SK-N-SH treated with all-trans-retinoic acid at 6 μM for 48 hours (cell line): Measurements from ENCODE around the gene ALDH1B1.

ENCODE experiments used
- ATAC-seq: fragments of 200-7000 bp; cut with Tn5 transposase; 3 replicates; pipeline ENCODE4 v1.9.1; 2020; ENCODE audit warnings: mild to moderate bottlenecking, moderate library complexity
- BACH2 ChIP-seq: fragments of 250-450 bp; sonication (Bioruptor Pico); IDR thresholded peaks from 2 replicates; pipeline ENCODE4 v1.9.0; 2021; ENCODE audit warnings: mild to moderate bottlenecking, borderline replicate concordance
- CSDC2 ChIP-seq: fragments of 250-450 bp; sonication (Bioruptor Pico); IDR thresholded peaks from 2 replicates; pipeline ENCODE4 v1.5.0; 2020; ENCODE audit warnings: mild to moderate bottlenecking, moderate library complexity
- ESRRG ChIP-seq: fragments of 250-450 bp; sonication (Bioruptor Pico); IDR thresholded peaks from 2 replicates; pipeline ENCODE4 v1.6.1; 2021; ENCODE audit warnings: mild to moderate bottlenecking
- GLIS3 ChIP-seq: fragments of 250-450 bp; sonication (Bioruptor Pico); IDR thresholded peaks from 2 replicates; pipeline ENCODE4 v1.5.0; 2020; ENCODE audit warnings: mild to moderate bottlenecking, moderate library complexity
- ISL1 ChIP-seq: fragments of 250-450 bp; sonication (Bioruptor Pico); IDR thresholded peaks from 2 replicates; pipeline ENCODE4 v2.1.2; 2022; ENCODE audit warnings: mild to moderate bottlenecking, moderate library complexity
- PPARA ChIP-seq: fragments of 250-450 bp; sonication (Bioruptor Pico); IDR thresholded peaks from 2 replicates; pipeline ENCODE4 v1.5.0; 2020; ENCODE audit warnings: mild to moderate bottlenecking, borderline replicate concordance
- RARB ChIP-seq: fragments of 250-450 bp; sonication (Bioruptor Pico); IDR thresholded peaks from 2 replicates; pipeline ENCODE4 v1.8.0; 2021; ENCODE audit warnings: mild to moderate bottlenecking, moderate library complexity
- SNAI2 ChIP-seq: fragments of 250-450 bp; sonication (Bioruptor Pico); IDR thresholded peaks from 2 replicates; pipeline ENCODE4 v1.5.0; 2020; ENCODE audit warnings: mild to moderate bottlenecking, moderate library complexity
- TCF4 ChIP-seq: fragments of 250-450 bp; sonication (Bioruptor Pico); IDR thresholded peaks from 2 replicates; pipeline ENCODE4 v1.8.0; 2021; ENCODE audit warnings: mild to moderate bottlenecking, moderate library complexity, borderline replicate concordance
- TOX ChIP-seq: fragments of 250-450 bp; sonication (Bioruptor Pico); IDR thresholded peaks from 2 replicates; pipeline ENCODE4 v1.8.0; 2021; ENCODE audit warnings: mild to moderate bottlenecking, moderate library complexity, borderline replicate concordance
- TSHZ2 ChIP-seq: fragments of 250-450 bp; sonication (Bioruptor Pico); IDR thresholded peaks from 2 replicates; pipeline ENCODE4 v1.5.0; 2020; ENCODE audit warnings: mild to moderate bottlenecking, moderate library complexity
- ZC3H10 ChIP-seq: fragments of 250-450 bp; sonication (Bioruptor Pico); IDR thresholded peaks from 2 replicates; pipeline ENCODE4 v1.5.1; 2021; ENCODE audit warnings: mild to moderate bottlenecking, moderate library complexity
- ZFP3 ChIP-seq: fragments of 250-450 bp; sonication (Bioruptor Pico); IDR thresholded peaks from 2 replicates; pipeline ENCODE4 v1.5.0; 2020; ENCODE audit warnings: mild to moderate bottlenecking, moderate library complexity
- ZFP30 ChIP-seq: fragments of 450-650 bp; formaldehyde crosslinking; IDR thresholded peaks from 2 replicates; pipeline ENCODE4 v1.5.0; 2022; ENCODE audit warnings: mild to moderate bottlenecking, moderate library complexity
- ZNF565 ChIP-seq: fragments of 450-650 bp; formaldehyde crosslinking; conservative IDR thresholded peaks from 2 replicates; pipeline ENCODE4 v1.5.0; 2020; ENCODE audit warnings: low read depth, mild to moderate bottlenecking, moderate library complexity
- ZNF70 ChIP-seq: fragments of 450-650 bp; formaldehyde crosslinking; IDR thresholded peaks from 2 replicates; pipeline ENCODE4 v1.5.0; 2020; ENCODE audit warnings: mild to moderate bottlenecking, moderate library complexity
- TF ChIP-seq, protein P1 (sequence below): fragments of 250-450 bp; sonication (Bioruptor Pico); IDR thresholded peaks from 2 replicates; pipeline ENCODE4 v1.8.0; 2020; ENCODE audit warnings: mild to moderate bottlenecking, moderate library complexity, borderline replicate concordance
- TF ChIP-seq, protein P2 (sequence below): fragments of 250-450 bp; sonication (Bioruptor Pico); IDR thresholded peaks from 2 replicates; pipeline ENCODE4 v1.5.1; 2020; ENCODE audit warnings: low read depth, mild to moderate bottlenecking, moderate library complexity
- TF ChIP-seq, protein P3 (sequence below): fragments of 250-450 bp; sonication (Bioruptor Pico); IDR thresholded peaks from 2 replicates; pipeline ENCODE4 v1.8.0; 2021; ENCODE audit warnings: low read depth, mild to moderate bottlenecking, moderate library complexity, borderline replicate concordance
- TF ChIP-seq, protein P4 (sequence below): fragments of 250-450 bp; sonication (Bioruptor Pico); IDR thresholded peaks from 2 replicates; pipeline ENCODE4 v1.5.1; 2021; ENCODE audit warnings: mild to moderate bottlenecking, moderate library complexity

The ALDH1B1 gene

GRCh38 chr9:38442473-38443096, 50.1 kb downstream of the ALDH1B1 start:
- ATAC-seq, result no peak
- TF ChIP-seq RARB (CRISPR knock-in tag), result no peak
- no peak for TF ChIP-seq ZFP30
- no peak for TF ChIP-seq CSDC2 (CRISPR knock-in tag)
- no peak for TF ChIP-seq ZNF70
- TF ChIP-seq, protein P1, sequence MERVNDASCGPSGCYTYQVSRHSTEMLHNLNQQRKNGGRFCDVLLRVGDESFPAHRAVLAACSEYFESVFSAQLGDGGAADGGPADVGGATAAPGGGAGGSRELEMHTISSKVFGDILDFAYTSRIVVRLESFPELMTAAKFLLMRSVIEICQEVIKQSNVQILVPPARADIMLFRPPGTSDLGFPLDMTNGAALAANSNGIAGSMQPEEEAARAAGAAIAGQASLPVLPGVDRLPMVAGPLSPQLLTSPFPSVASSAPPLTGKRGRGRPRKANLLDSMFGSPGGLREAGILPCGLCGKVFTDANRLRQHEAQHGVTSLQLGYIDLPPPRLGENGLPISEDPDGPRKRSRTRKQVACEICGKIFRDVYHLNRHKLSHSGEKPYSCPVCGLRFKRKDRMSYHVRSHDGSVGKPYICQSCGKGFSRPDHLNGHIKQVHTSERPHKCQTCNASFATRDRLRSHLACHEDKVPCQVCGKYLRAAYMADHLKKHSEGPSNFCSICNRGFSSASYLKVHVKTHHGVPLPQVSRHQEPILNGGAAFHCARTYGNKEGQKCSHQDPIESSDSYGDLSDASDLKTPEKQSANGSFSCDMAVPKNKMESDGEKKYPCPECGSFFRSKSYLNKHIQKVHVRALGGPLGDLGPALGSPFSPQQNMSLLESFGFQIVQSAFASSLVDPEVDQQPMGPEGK (CRISPR knock-in tag), result no peak
- TF ChIP-seq, protein P2, sequence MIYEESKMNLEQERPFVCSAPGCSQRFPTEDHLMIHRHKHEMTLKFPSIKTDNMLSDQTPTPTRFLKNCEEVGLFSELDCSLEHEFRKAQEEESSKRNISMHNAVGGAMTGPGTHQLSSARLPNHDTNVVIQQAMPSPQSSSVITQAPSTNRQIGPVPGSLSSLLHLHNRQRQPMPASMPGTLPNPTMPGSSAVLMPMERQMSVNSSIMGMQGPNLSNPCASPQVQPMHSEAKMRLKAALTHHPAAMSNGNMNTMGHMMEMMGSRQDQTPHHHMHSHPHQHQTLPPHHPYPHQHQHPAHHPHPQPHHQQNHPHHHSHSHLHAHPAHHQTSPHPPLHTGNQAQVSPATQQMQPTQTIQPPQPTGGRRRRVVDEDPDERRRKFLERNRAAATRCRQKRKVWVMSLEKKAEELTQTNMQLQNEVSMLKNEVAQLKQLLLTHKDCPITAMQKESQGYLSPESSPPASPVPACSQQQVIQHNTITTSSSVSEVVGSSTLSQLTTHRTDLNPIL, result no peak
- TF ChIP-seq TOX, result no peak
- TF ChIP-seq SNAI2 (CRISPR knock-in tag), result no peak
- TF ChIP-seq TCF4 (CRISPR knock-in tag), result no peak
- TF ChIP-seq ZFP3 (CRISPR knock-in tag), result no peak
- TF ChIP-seq GLIS3 (CRISPR knock-in tag), result no peak
- TF ChIP-seq, protein P3, sequence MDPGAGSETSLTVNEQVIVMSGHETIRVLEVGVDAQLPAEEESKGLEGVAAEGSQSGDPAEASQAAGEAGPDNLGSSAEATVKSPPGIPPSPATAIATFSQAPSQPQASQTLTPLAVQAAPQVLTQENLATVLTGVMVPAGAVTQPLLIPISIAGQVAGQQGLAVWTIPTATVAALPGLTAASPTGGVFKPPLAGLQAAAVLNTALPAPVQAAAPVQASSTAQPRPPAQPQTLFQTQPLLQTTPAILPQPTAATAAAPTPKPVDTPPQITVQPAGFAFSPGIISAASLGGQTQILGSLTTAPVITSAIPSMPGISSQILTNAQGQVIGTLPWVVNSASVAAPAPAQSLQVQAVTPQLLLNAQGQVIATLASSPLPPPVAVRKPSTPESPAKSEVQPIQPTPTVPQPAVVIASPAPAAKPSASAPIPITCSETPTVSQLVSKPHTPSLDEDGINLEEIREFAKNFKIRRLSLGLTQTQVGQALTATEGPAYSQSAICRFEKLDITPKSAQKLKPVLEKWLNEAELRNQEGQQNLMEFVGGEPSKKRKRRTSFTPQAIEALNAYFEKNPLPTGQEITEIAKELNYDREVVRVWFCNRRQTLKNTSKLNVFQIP (CRISPR knock-in tag), result no peak
- TF ChIP-seq PPARA (CRISPR knock-in tag), result no peak
- no peak for TF ChIP-seq ISL1 (CRISPR knock-in tag)
- no peak for TF ChIP-seq ESRRG
- TF ChIP-seq, protein P4, sequence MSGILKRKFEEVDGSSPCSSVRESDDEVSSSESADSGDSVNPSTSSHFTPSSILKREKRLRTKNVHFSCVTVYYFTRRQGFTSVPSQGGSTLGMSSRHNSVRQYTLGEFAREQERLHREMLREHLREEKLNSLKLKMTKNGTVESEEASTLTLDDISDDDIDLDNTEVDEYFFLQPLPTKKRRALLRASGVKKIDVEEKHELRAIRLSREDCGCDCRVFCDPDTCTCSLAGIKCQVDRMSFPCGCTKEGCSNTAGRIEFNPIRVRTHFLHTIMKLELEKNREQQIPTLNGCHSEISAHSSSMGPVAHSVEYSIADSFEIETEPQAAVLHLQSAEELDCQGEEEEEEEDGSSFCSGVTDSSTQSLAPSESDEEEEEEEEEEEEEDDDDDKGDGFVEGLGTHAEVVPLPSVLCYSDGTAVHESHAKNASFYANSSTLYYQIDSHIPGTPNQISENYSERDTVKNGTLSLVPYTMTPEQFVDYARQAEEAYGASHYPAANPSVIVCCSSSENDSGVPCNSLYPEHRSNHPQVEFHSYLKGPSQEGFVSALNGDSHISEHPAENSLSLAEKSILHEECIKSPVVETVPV (CRISPR knock-in tag), result no peak

- no peak for ATAC-seq
- TF ChIP-seq, protein P3 (CRISPR knock-in tag), result no peak
- TF ChIP-seq ESRRG (no peak), ZFP3 (CRISPR knock-in tag) (no peak), CSDC2 (CRISPR knock-in tag) (no peak), ISL1 (CRISPR knock-in tag) (no peak), SNAI2 (CRISPR knock-in tag) (no peak), ZC3H10 (CRISPR knock-in tag) (no peak), BACH2 (CRISPR knock-in tag) (no peak), GLIS3 (CRISPR knock-in tag) (no peak), ZFP30 (no peak), ZNF565 (CRISPR knock-in tag) (no peak), PPARA (CRISPR knock-in tag) (no peak), TSHZ2 (CRISPR knock-in tag) (no peak), ZNF70 (no peak)
- TF ChIP-seq, protein P1 (CRISPR knock-in tag), result no peak
- TF ChIP-seq, protein P4 (CRISPR knock-in tag), result no peak
- TF ChIP-seq, protein P2, result no peak
These were observed 50.7 kb downstream of the ALDH1B1 start for GRCh38 chr9:38443181-38443580.
